Activated naive CD8-positive, alpha-beta T cell treated with anti-CD3 and anti-CD28 coated beads, Interleukin-2, amount 10 ng/mL, durations not matched to agents 7 days and 5 days (primary cell): ENCODE results near the gene PPP1R26. TPM values are rescaled to one million over a fixed set of nuclear protein-coding genes. Genes with fewer than 3 reads are reported as not detected.
"Not testable (repeated sequence)": the region's sequence is repeated elsewhere in the genome, so short reads cannot be mapped to it uniquely, and the experiment has no call there.

Experiments used
- ATAC-seq: fragments of 150-1000 bp; cut with Tn5 transposase; one replicate; pipeline ENCODE4 v1.10.0; 2021; ENCODE audit warnings: low read depth, moderate library complexity
- POLR2A ChIA-PET: fragments of 350-600 bp; sonication (Branson Sonifier 250); formaldehyde crosslinking; loops from one replicate; lab custom pipeline; 2021; ENCODE audit warnings: antibody characterized with exemption; lab: Charles Lee
- DNase-seq: peaks from one replicate; pipeline ENCODE4 v3.0.0; 2021
- H3K27ac Mint-ChIP-seq: one replicate; pipeline ENCODE4 v1.8.0; 2022; ENCODE audit warnings: mild to moderate bottlenecking, mixed read lengths
- H3K27me3 Mint-ChIP-seq: one replicate; pipeline ENCODE4 v1.8.0; 2022; ENCODE audit warnings: mild to moderate bottlenecking, moderate library complexity, mixed read lengths
- H3K36me3 Mint-ChIP-seq: one replicate; pipeline ENCODE4 v1.8.0; 2021; ENCODE audit warnings: mild to moderate bottlenecking, mixed read lengths
- H3K4me1 Mint-ChIP-seq: one replicate; pipeline ENCODE4 v1.8.0; 2021; ENCODE audit warnings: mixed read lengths
- H3K4me3 Mint-ChIP-seq: one replicate; pipeline ENCODE4 v1.8.0; 2022; ENCODE audit warnings: mild to moderate bottlenecking, moderate library complexity, mixed read lengths
- H3K9me3 Mint-ChIP-seq: one replicate; pipeline ENCODE4 v1.8.0; 2021; ENCODE audit warnings: mixed read lengths
- total RNA-seq, 2 experiments: library from RNA; stranded (reverse); gene quantifications; one replicate each; pipeline ENCODE4 v1.2.3, GENCODE V29; 2021

The PPP1R26 gene
- total RNA-seq, 2 experiments from 2014 or later, result 0.17 to 0.28 TPM

GRCh38 chr9:135508211-135508820, 28.7 kb downstream of the PPP1R26 start:
- POLR2A ChIA-PET, result no interaction called here
- peaks cover 1% of the 10 kb centered on the region for H3K36me3 Mint-ChIP-seq
- ATAC-seq (no peak), DNase-seq (peak; percentile 18)
- no peaks in the 10 kb centered on the region for H3K9me3 Mint-ChIP-seq
- peaks cover 8% of the 10 kb centered on the region for H3K27me3 Mint-ChIP-seq
- H3K27ac Mint-ChIP-seq, result no peak overlapping the region
- peaks cover 4% of the 10 kb centered on the region for H3K4me1 Mint-ChIP-seq
- no peak overlapping the region for H3K4me3 Mint-ChIP-seq

- Mint-ChIP-seq H3K9me3 (no peaks in the 10 kb centered on the region), H3K36me3 (peaks cover 1% of the 10 kb centered on the region), H3K4me3 (no peak overlapping the region), H3K4me1 (peaks cover 4% of the 10 kb centered on the region), H3K27ac (no peak overlapping the region), H3K27me3 (peaks cover 8% of the 10 kb centered on the region)
- POLR2A ChIA-PET, result no interaction called here
- DNase-seq, result no peak
- no peak for ATAC-seq
Observed at GRCh38 chr9:135509458-135509857, 29.9 kb downstream of the PPP1R26 start.

DNA sequence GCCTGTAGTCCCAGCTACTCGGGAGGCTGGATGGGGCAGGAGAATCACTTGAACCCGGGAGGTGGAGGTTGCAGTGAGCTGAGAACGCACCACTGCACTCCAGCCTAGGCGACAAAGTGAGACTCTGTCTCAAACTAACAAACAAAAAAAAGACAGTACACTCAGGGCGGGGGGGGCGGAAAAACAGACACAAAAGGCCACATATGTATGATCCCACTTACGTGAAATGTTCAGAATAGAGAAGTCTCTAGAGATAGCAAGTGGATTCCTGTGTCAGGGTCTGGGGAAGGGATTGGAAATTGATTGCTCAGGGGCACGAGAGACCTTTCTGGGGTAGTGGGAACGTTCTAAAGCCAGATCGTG, 32.6 kb downstream of the PPP1R26 start:
- no peak for ATAC-seq
- no peaks in the 10 kb centered on the region for H3K36me3 Mint-ChIP-seq
- no peak overlapping the region for H3K27ac Mint-ChIP-seq
- POLR2A ChIA-PET, result no interaction called here
- H3K27me3 Mint-ChIP-seq, result peaks cover 9% of the 10 kb centered on the region
- peaks cover 6% of the 10 kb centered on the region for H3K4me1 Mint-ChIP-seq
- no peaks in the 10 kb centered on the region for H3K9me3 Mint-ChIP-seq
- no peak for DNase-seq
- H3K4me3 Mint-ChIP-seq, result no peak overlapping the region

DNA sequence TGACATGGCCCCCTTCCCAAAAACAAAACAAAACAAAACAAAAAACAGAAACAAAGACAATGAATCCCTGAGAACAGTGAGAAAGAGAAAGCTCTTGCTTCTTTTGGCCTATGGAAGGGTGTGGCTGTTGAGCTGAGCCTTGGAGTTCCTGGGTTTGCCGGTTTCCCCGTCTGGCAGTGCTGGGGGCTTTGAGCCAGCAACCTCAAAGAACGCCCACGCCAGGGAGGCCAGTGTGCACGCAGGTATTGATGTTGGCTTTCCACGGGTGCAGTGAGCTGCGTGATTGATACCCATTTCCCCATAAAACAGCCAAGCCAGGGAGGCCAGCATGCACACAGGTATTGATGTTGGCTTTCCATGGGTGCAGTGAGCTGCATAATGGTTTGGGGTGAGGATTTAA, 33.3 kb downstream of the PPP1R26 start:
- DNase-seq (no peak), ATAC-seq (no peak)
- Mint-ChIP-seq H3K27me3 (peaks cover 15% of the 10 kb centered on the region), H3K9me3 (no peaks in the 10 kb centered on the region), H3K4me3 (no peak overlapping the region), H3K4me1 (peaks cover 6% of the 10 kb centered on the region), H3K36me3 (no peaks in the 10 kb centered on the region), H3K27ac (no peak overlapping the region)
- POLR2A ChIA-PET, result no interaction called here

DNA sequence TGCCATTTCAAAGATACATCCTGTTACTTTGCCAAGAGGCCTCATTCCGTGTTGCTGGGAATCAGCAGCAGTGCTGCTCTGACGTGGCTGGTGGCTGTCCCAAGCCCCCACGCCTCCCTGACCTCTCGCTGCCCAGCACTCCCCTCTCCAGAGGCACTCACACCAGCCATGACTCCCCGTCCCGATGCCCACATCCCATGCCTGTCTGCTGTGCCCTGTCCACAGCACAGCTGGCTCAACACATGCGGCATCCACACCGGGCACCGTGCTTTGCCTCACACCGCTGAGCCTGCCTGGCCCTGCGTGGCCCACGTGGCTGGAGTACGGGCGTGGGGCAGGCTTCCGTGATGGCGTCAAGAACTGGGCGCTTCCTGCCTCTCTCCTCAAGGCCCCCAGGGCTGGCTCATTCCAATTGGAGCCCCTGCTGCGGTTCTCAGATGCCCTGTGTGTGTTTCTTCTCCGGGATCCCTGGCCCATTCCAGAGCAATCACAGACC, 33.8 kb downstream of the PPP1R26 start:
- POLR2A ChIA-PET, result no interaction called here
- H3K4me1 Mint-ChIP-seq, result peaks cover 6% of the 10 kb centered on the region
- H3K4me3 Mint-ChIP-seq, result no peak overlapping the region
- no peaks in the 10 kb centered on the region for H3K9me3 Mint-ChIP-seq
- no peak for ATAC-seq
- H3K27ac Mint-ChIP-seq, result no peak overlapping the region
- H3K27me3 Mint-ChIP-seq, result peaks cover 18% of the 10 kb centered on the region
- H3K36me3 Mint-ChIP-seq, result no peaks in the 10 kb centered on the region
- no peak for DNase-seq

GRCh38 chr9:135513906-135514305, 34.3 kb downstream of the PPP1R26 start:
- H3K27ac Mint-ChIP-seq, H3K36me3 Mint-ChIP-seq, H3K4me3 Mint-ChIP-seq, H3K4me1 Mint-ChIP-seq, DNase-seq, ATAC-seq, POLR2A ChIA-PET, H3K9me3 Mint-ChIP-seq: not testable (repeated sequence)
- H3K27me3 Mint-ChIP-seq, result peaks cover 19% of the 10 kb centered on the region

GRCh38 chr9:135514342-135515082, 34.9 kb downstream of the PPP1R26 start:
- Mint-ChIP-seq H3K9me3 (no peaks in the 10 kb centered on the region), H3K4me1 (peaks cover 6% of the 10 kb centered on the region), H3K27ac (no peak overlapping the region), H3K27me3 (peaks cover 20% of the 10 kb centered on the region), H3K36me3 (no peaks in the 10 kb centered on the region), H3K4me3 (no peak overlapping the region)
- ATAC-seq (no peak), DNase-seq (no peak)
- POLR2A ChIA-PET, result no interaction called here

DNA sequence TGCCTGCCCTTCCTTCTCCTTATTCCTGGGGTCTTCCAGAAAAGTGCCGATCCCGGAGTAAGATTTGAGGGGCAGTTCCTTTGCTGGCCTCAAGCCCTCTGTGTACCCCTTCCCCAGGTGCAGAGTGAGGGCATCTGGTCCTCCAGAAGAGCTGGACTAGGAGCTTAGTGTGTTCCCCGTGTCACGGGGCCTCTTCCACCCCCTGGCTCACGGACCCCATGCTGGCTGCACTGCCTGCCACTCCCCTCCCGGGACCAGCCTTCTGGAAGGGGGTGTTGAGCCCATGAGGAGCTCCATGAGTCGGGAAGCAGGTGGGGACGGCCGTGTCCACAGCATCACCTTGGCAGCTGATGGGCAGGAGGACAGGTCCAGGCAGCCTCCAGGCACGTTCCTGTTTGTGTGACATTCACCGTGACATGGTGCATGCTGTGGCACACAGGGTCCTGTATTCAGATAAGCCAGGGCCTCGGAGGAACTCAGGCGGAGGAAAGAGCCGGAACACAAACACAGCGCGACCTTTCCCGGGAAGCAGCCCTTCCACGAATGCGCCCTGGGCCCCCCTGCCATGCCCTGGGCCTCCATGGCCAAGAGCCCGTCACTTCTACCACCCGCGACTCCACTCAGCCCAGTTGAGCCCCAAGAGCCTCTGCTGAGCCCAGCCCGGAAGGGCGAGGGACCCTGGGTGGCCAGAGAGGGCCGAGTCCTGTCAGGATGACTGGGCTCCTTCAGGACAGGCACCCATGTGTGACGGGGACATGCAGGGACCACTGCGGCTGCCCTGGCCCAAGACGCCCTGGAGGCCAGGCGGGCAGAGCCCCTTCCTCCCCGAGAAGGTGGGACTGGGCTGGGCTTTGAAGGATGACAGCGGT, 35.7 kb downstream of the PPP1R26 start:
- ATAC-seq, result no peak

DNA sequence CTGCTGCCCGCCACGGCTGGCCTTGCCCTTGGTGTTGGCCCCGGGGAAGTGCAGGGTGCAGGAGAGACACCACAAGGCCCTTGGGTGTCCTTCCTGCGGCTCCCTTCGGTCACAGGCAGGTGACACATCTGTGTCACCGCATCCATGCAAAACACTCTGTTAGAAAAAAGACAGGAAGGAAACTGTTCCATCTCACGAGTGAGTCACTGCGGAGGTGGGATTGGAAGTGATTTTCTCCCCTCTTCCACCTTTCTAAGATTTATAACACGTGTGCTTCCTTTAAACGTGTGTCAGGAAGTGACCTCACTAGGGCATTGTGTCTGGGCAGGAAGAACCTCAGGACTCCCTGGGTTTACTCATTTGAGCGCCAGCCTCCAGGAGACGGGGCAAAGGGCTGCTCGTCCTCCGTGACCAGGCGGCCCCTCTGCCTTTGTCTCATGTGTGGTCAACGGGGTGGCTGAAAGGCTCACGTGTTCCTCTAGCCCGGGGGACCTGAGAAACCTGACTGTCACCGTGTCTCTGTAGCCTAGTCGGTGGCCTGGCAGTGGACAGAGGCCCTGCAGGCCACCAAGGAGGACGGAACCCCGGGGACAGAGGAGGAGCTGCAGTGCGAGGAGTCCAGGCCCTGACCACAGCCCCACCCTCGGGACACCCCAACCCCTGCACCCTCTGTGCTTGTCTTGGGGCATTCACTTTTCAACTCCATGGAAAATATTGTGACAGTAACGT, 36.7 kb downstream of the PPP1R26 start:
- H3K9me3 Mint-ChIP-seq, result no peaks in the 10 kb centered on the region
- ATAC-seq (peak; percentile 30), DNase-seq (no peak)
- POLR2A ChIA-PET, result no interaction called here
- no peaks in the 10 kb centered on the region for H3K36me3 Mint-ChIP-seq
- H3K27me3 Mint-ChIP-seq, result peaks cover 17% of the 10 kb centered on the region
- no peak overlapping the region for H3K27ac Mint-ChIP-seq
- H3K4me1 Mint-ChIP-seq, result peaks cover 6% of the 10 kb centered on the region
- H3K4me3 Mint-ChIP-seq, result no peak overlapping the region

More for the DNA sequence above, 35.7 kb downstream of the PPP1R26 start:
- H3K4me1 Mint-ChIP-seq, result peaks cover 6% of the 10 kb centered on the region
- POLR2A ChIA-PET, result no interaction called here
- H3K27ac Mint-ChIP-seq, result no peak overlapping the region
- no peak for DNase-seq
- peaks cover 15% of the 10 kb centered on the region for H3K27me3 Mint-ChIP-seq
- H3K9me3 Mint-ChIP-seq, result no peaks in the 10 kb centered on the region
- H3K36me3 Mint-ChIP-seq, result no peaks in the 10 kb centered on the region
- H3K4me3 Mint-ChIP-seq, result no peak overlapping the region

DNA sequence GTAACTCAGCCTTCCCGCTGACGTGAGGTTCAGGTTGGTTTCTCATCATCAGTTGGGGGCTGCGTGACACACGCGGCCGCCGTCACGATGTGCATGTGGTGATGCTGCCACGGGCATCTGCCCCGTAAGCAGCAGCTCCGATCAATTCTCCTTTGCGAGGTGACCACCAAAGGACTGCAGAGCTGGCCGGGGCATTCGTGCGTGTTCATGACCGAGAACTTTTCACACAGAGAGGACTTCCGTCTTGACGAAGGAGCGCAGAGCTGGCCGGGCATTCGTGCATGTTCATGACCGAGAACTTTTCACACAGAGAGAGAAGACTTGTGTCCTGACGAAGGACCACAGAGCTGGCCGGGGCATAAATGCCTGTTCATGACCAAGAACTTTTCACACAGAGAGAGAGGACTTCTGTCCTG, 37.8 kb downstream of the PPP1R26 start:
- DNase-seq (no peak), ATAC-seq (no peak)
- Mint-ChIP-seq H3K36me3 (no peaks in the 10 kb centered on the region), H3K4me3 (no peak overlapping the region), H3K27ac (no peak overlapping the region), H3K27me3 (peaks cover 17% of the 10 kb centered on the region), H3K9me3 (no peaks in the 10 kb centered on the region), H3K4me1 (peaks cover 3% of the 10 kb centered on the region)
- POLR2A ChIA-PET, result no interaction called here

DNA sequence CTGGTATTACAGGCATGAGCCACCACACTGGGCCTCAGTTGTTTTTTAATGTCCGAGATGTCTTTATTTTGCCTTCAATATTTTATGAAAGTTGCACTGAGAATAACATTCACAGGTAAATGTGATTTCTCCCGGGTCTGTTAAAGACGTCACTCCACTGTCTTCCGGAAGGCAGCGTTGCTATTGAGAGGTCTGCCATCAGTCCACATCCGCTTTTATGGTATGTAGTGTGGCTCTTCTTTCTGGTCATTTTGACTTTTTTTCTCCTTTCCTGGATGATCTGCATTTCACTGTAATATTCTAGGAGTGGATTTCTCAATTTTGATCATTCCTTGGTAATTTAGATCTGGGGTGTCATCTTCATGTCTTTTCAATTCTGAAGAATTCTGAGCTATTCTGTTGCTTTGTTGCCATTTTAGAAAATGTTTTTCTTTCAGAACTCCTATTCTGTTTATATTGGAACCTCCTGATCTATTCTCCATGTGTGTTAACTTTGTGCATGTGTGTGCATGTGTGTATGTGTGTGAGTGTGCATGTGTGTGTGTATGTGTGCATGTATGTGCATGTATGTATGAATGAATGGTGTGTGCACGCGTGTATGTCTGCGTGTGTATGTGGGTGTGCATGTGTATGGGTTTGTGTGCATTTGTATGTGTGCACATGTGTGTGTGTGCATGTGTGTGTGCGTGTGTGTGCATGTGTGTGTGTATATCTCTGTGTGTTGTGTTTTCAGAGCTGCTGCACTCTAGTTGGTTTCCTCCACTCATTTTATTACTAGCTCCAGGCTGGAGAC, 39.8 kb downstream of the PPP1R26 start:
- peaks cover 3% of the 10 kb centered on the region for H3K4me1 Mint-ChIP-seq
- no peak overlapping the region for H3K4me3 Mint-ChIP-seq
- no peaks in the 10 kb centered on the region for H3K9me3 Mint-ChIP-seq
- peaks cover 17% of the 10 kb centered on the region for H3K27me3 Mint-ChIP-seq
- DNase-seq (no peak), ATAC-seq (no peak)
- no peak overlapping the region for H3K27ac Mint-ChIP-seq
- POLR2A ChIA-PET, result no interaction called here
- no peaks in the 10 kb centered on the region for H3K36me3 Mint-ChIP-seq

GRCh38 chr9:135520916-135521607, 41.5 kb downstream of the PPP1R26 start, which contains the start of gene LCN1:
TSS of gene LCN1 (plus strand) at chr9:135521440. CDS start at chr9:135521498, 58 bp downstream.
- no peaks in the 10 kb centered on the region for H3K36me3 Mint-ChIP-seq
- H3K9me3 Mint-ChIP-seq, result no peaks in the 10 kb centered on the region
- H3K27ac Mint-ChIP-seq, result no peak within 1 kb of the TSS
- POLR2A ChIA-PET, result no interaction called here
- H3K4me3 Mint-ChIP-seq, result no peak within 1 kb of the TSS
- H3K4me1 Mint-ChIP-seq, result peaks cover 2% of the 10 kb centered on the region
- peaks cover 17% of the 10 kb centered on the region for H3K27me3 Mint-ChIP-seq
- ATAC-seq, result no peak
- DNase-seq, result no peak
